ENCODE data around the gene ATP5PF. TPM values are rescaled to one million over a fixed set of nuclear protein-coding genes. Genes with fewer than 3 reads are reported as not detected.

Gene ATP5PF
- total RNA-seq, 1 experiment from 2014 or later = 185 TPM

DNA sequence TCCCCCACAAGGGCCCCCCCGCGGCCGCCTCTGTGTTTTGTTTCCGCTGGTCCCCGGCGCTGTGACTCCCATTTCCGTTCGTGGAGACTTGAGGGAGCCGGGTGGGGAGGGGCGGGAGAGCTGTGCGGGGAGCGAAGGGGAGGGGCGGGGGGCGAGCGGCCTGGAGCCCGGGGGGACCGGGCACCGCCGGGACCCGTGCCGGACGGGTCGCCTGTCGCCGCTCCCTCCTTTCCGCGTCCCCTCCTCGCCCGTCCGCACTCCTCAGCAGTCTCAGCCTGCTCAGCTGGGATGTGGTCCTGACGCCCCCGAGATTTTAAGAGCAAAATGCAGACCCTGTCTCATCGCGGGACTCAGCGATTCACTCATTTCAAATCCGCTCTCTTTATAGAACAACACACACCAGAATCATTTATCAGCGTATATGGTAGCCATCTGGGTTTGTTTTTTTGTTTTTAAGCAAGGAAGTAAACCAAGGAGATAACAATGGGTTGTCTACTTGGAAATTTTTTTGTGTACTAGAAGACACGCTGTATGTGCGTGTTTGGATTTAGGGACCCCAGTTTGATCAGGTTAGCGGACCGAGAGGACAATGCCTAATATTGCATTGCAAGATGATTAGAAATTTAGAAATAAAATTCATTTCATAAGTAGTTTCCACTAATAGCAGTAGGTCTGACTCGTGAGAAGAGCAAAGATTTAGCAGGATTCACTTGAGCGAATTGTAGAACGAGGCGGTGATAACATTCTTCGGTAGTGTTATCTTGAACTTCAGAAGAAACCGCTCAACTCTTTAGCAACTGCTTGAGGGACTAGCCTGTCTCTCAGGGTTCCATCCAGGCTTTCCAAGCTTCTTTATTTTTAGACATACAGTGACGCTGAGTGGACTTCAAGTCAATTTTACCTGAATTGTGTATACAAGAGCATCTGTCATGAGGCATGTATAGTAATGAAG is 1.2 kb upstream of the ATP5PF start:
- CTCF ChIA-PET = interaction anchor here (1.1 kb wide), 1 partner anchor 27 kb away, joined by 3 read pairs; no protein-coding TSS in a partner anchor
- TF ChIP-seq EZH2 (IDR thresholded peaks at IDR 0.05; ENCODE audit: borderline replicate concordance, low read depth, low read length, poor library complexity, severe bottlenecking) = no peak
- TF ChIP-seq, protein P1, sequence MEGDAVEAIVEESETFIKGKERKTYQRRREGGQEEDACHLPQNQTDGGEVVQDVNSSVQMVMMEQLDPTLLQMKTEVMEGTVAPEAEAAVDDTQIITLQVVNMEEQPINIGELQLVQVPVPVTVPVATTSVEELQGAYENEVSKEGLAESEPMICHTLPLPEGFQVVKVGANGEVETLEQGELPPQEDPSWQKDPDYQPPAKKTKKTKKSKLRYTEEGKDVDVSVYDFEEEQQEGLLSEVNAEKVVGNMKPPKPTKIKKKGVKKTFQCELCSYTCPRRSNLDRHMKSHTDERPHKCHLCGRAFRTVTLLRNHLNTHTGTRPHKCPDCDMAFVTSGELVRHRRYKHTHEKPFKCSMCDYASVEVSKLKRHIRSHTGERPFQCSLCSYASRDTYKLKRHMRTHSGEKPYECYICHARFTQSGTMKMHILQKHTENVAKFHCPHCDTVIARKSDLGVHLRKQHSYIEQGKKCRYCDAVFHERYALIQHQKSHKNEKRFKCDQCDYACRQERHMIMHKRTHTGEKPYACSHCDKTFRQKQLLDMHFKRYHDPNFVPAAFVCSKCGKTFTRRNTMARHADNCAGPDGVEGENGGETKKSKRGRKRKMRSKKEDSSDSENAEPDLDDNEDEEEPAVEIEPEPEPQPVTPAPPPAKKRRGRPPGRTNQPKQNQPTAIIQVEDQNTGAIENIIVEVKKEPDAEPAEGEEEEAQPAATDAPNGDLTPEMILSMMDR (conservative IDR thresholded peaks at IDR 0.05; ENCODE audit: low read depth, low read length) = no peak
- no peaks in the 10 kb centered on the region for H3K36me3 ChIP-seq (ENCODE audit: insufficient read depth, low read length, poor library complexity, severe bottlenecking)
- BruUV-seq (replicated peaks) = TSS peak; percentile 41
- H3K4me3 ChIP-seq (ENCODE audit: low read depth, low read length, poor library complexity, severe bottlenecking) = peak overlapping the region; percentile 89
- DNase-seq (ENCODE audit: low spot score) = peak; percentile 93
- H3K4me1 ChIP-seq (ENCODE audit: insufficient read depth, low read length, poor library complexity, severe bottlenecking) = peaks cover 16% of the 10 kb centered on the region
- no peaks in the 10 kb centered on the region for H3K9me3 ChIP-seq (ENCODE audit: low read depth, low read length, poor library complexity, severe bottlenecking)
- H3K27me3 ChIP-seq (replicated peaks; ENCODE audit: insufficient read depth, low read depth, low read length, poor library complexity) = no peaks in the 10 kb centered on the region
- POLR2A ChIA-PET (ENCODE audit: low non-redundant PET) = no interaction called here
- H3K27ac ChIP-seq (ENCODE audit: low read depth, low read length, poor library complexity, severe bottlenecking) = peak overlapping the region; percentile 99
- intact Hi-C loops (cut with micrococcal nuclease; ENCODE audit: unreplicated experiment) = loop anchor here (1.0 to 10.0 kb wide), 2 partner anchors 128 to 129 kb away; no protein-coding TSS in a partner anchor

DNA sequence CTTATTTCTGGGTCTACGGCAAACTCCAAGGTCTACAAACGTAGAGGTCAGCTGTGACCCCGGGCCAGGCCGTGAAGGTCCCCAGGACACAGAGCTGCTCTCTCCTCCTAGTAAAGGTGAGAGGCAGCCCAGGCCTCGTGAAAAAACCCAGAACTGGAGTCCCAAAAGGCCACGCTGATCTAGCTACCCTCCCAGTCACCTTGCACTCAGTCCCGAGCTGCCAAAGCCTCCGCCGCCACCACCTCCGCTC is 125 bp downstream of the ATP5PF start:
- DNase-seq (ENCODE audit: low spot score) = no peak
- intact Hi-C loops (cut with micrococcal nuclease; ENCODE audit: unreplicated experiment) = loop anchor here (10.0 kb wide), 1 partner anchor 130 kb away; no protein-coding TSS in a partner anchor
- no peaks in the 10 kb centered on the region for H3K9me3 ChIP-seq (ENCODE audit: low read depth, low read length, poor library complexity, severe bottlenecking)
- peaks cover 16% of the 10 kb centered on the region for H3K4me1 ChIP-seq (ENCODE audit: insufficient read depth, low read length, poor library complexity, severe bottlenecking)
- H3K27me3 ChIP-seq (replicated peaks; ENCODE audit: insufficient read depth, low read depth, low read length, poor library complexity) = no peaks in the 10 kb centered on the region
- no TSS peak for BruUV-seq (replicated peaks)
- TF ChIP-seq, protein P1 (conservative IDR thresholded peaks at IDR 0.05; ENCODE audit: low read depth, low read length) = no peak
- no peak for TF ChIP-seq EZH2 (IDR thresholded peaks at IDR 0.05; ENCODE audit: borderline replicate concordance, low read depth, low read length, poor library complexity, severe bottlenecking)
- peaks cover 6% of the 10 kb centered on the region for H3K36me3 ChIP-seq (ENCODE audit: insufficient read depth, low read length, poor library complexity, severe bottlenecking)
- peak overlapping the region; percentile 99 for H3K27ac ChIP-seq (ENCODE audit: low read depth, low read length, poor library complexity, severe bottlenecking)
- POLR2A ChIA-PET (ENCODE audit: low non-redundant PET) = no interaction called here
- CTCF ChIA-PET = interaction anchor here (1.0 kb wide), 1 partner anchor 128 kb away, joined by 3 read pairs; no protein-coding TSS in a partner anchor
- H3K4me3 ChIP-seq (ENCODE audit: low read depth, low read length, poor library complexity, severe bottlenecking) = peak overlapping the region; percentile 89

DNA sequence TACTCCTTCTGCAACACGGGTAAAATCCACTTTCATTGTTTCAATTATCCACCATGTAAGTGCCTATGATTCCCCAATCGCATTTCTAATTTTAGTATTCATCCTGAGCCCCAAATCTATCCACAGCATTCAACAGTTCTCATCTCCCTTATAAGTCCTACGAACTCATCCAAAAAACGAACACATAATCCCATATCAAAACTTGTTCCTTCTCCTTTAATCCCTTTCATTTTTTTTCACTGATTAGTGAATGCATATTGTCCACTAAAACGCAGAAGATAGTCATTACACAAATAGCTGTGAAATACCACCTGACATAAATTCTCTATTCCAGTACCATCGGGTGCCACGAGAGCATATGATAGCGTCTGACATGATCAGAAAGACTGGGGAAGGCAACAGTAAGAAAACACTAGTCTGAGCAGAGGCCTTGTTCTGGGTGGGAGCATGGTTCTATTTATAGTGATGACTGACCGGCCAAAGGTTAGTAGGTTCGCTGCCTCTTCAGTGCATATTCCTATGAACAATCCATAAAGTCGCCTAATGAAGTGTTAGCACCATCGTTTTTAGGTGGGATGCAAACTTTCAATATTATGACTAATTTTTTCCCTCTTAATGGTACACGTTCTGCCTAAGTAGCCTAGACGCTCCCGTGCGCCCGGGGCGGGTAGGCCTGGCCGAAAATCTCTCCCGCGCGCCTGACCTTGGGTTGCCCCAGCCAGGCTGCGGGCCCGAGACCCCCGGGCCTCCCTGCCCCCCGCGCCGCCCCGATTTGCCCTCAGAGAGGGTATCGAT is 648 bp downstream of the ATP5PF start:
- CTCF ChIA-PET = interaction anchor here (1.0 kb wide), 1 partner anchor 127 kb away, joined by 3 read pairs; no protein-coding TSS in a partner anchor
- peak; percentile 6 for DNase-seq (ENCODE audit: low spot score)
- Histone ChIP-seq H3K9me3 (ENCODE audit: low read depth, low read length, poor library complexity, severe bottlenecking) (no peaks in the 10 kb centered on the region), H3K36me3 (ENCODE audit: insufficient read depth, low read length, poor library complexity, severe bottlenecking) (peaks cover 11% of the 10 kb centered on the region), H3K27me3 (replicated peaks; ENCODE audit: insufficient read depth, low read depth, low read length, poor library complexity) (no peaks in the 10 kb centered on the region), H3K4me3 (ENCODE audit: low read depth, low read length, poor library complexity, severe bottlenecking) (peak overlapping the region; percentile 89), H3K27ac (ENCODE audit: low read depth, low read length, poor library complexity, severe bottlenecking) (peak overlapping the region; percentile 99), H3K4me1 (ENCODE audit: insufficient read depth, low read length, poor library complexity, severe bottlenecking) (peaks cover 16% of the 10 kb centered on the region)
- intact Hi-C loops (cut with micrococcal nuclease; ENCODE audit: unreplicated experiment) = loop anchor here (10.0 kb wide), 1 partner anchor 131 kb away; no protein-coding TSS in a partner anchor
- POLR2A ChIA-PET (ENCODE audit: low non-redundant PET) = no interaction called here
- no peak for TF ChIP-seq EZH2 (IDR thresholded peaks at IDR 0.05; ENCODE audit: borderline replicate concordance, low read depth, low read length, poor library complexity, severe bottlenecking)
- TF ChIP-seq, protein P1 (conservative IDR thresholded peaks at IDR 0.05; ENCODE audit: low read depth, low read length) = no peak
- BruUV-seq (replicated peaks) = no TSS peak
